Cardiac fibroblast (primary cell): ENCODE results near the gene TLCD3A.

Experiments
- DNase-seq, 2 donors: peaks; one replicate each; pipeline versions ENCODE4 v3.0.0 to v3.0.0-alpha.2; 2010; ENCODE audit warnings: low read depth in 2 of 2
- H3K4me3 ChIP-seq, 2 donors: replicated peaks in 1 of 2; 1 replicate in 1 of 2; 2 replicates in 1 of 2; pipeline ENCODE4 v1.5.1; 2011; ENCODE audit warnings: low read depth in 2 of 2, low read length in 2 of 2, mild to moderate bottlenecking in 2 of 2, moderate library complexity in 1 of 2
- TF ChIP-seq, protein P1 (sequence below): IDR thresholded peaks from one replicate; pipeline ENCODE4 v1.5.1; 2011; ENCODE audit warnings: low read depth, mild to moderate bottlenecking, low read length, inconsistent platforms

The TLCD3A gene

DNA sequence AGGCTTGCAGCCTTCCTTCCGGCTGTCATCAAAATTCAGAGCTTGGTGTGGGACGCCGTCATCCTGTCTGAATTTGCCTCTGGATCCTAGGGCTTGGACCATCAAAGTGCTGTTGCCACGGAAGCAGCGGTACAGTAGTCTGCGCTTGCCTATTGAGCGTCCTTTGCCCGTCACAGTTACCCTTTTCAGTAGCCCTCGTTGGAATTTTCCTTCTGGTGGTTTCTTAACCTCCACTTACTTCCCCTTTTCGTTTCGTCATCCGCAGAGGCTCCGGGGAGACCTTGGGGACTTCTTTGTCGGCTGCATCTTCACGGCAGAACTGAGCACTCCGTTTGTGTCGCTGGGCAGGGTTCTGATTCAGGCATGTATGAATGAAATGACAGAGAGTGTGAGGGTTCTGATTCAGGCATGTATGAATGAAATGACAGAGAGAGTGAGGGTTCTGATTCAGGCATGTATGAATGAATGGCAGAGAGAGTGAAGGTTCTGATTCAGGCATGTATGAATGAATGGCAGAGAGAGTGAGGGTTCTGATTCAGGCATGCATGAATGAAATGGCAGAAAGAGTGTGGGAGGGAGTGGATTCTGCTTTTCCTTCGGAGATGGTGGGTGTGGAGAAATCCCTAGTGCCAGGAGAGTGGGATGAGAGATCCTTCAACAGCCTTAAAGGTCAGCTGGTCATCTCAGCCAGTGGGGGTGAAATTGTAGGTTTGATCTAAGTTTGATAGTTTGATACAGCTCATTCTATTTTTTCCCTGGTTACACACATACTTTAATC lies 8.0 kb downstream of the TLCD3A start:
- TF ChIP-seq, protein P1, sequence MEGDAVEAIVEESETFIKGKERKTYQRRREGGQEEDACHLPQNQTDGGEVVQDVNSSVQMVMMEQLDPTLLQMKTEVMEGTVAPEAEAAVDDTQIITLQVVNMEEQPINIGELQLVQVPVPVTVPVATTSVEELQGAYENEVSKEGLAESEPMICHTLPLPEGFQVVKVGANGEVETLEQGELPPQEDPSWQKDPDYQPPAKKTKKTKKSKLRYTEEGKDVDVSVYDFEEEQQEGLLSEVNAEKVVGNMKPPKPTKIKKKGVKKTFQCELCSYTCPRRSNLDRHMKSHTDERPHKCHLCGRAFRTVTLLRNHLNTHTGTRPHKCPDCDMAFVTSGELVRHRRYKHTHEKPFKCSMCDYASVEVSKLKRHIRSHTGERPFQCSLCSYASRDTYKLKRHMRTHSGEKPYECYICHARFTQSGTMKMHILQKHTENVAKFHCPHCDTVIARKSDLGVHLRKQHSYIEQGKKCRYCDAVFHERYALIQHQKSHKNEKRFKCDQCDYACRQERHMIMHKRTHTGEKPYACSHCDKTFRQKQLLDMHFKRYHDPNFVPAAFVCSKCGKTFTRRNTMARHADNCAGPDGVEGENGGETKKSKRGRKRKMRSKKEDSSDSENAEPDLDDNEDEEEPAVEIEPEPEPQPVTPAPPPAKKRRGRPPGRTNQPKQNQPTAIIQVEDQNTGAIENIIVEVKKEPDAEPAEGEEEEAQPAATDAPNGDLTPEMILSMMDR, result no peak
- no peak overlapping the region for H3K4me3 ChIP-seq
- DNase-seq, result no peak

DNA sequence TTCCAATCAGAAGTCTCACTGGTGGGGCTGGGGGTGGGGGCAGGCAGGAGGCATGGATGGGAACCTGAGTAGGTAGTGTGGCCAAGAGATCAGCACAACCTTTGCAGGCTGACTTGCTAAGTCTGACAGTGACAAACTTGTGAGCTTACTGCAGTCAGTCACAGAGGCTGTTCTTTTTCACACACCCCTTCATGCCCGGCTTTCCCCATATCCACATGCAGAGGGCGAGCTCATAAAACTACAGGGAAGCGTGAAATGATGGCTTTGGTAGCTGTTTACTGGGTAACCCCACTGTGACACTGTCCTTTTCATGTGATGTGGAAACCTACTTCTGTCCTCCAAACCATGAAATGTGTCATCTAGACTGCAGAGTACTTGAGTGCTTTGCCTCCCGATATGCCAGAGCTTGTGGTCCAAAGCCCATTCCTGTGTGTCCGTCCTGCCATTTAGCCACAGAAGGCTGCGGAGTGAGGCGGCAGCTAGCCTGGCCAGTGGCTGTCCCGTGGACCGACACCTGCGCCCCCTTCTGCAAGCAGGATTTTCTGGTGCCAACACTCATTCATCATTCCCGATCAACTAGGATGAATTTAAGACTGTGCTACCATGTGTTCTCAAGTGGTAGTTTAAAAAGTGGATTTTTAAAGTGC lies 9.9 kb downstream of the TLCD3A start:
- H3K4me3 ChIP-seq, result no peak overlapping the region
- no peak for DNase-seq
- TF ChIP-seq, protein P1, result no peak

DNA sequence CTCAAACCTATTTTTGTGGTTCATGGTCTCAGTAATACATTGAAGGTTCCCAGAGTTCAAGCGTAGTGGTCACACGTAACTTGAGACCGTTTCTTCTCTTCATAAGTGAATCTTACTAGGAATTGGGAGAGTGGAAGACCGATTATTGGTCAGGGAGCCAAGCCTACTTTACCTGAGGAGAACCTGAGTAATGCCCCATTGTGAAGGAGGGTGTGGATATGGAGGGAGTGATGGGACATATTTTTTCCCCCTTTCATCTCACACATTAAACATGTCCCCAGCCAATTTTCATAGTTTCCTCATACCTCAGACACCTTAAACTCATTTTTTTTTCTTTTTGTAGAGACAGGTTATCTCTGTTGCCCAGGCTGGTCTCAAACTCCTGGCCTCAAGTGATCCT lies 10.7 kb downstream of the TLCD3A start:
- TF ChIP-seq, protein P1, result no peak
- no peak for DNase-seq
- no peak overlapping the region for H3K4me3 ChIP-seq

DNA sequence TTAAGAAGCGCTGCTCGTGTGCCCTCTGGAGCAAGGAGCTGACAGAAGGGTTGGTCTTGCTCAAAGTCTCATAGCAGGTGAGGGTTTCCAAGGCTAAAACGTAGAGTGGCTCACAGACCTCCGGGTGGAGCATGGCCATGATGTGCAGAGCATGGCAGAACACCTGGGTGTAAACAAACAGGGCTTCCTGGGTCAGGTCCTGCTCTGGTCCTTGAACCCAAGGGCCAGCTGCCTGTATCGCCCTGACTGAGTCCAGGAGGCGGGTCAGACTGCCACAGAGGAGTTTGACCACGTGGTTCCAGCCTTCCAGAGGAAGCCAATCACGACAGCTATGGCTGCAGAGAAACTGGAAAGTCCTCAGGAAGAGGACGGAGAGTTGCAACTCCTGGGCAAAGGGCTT lies 12.5 kb downstream of the TLCD3A start:
- TF ChIP-seq, protein P1, result no peak
- DNase-seq, result no peak

DNA sequence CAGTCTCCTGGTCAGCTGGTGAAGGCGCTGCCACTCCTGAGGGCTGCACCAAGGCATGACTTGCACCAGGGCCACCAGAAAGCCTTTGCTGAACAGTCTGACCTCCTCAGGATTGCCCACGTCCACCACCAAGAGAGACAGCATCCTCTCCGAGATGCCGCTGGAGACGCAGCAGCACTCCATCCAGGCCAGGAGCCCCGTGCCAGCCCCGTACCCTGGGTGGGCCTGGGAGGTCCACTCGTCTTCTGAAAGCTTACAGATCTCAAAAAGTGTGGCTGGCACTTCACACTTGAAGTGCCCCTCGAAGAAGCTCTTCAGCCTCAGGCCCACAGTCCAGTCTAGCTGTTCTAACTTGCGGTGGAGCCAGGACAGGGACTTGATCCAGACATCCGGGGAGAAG lies 13.0 kb downstream of the TLCD3A start:
- DNase-seq, result no peak
- no peak overlapping the region for H3K4me3 ChIP-seq
- TF ChIP-seq, protein P1, result no peak

More for the DNA sequence above, 12.5 kb downstream of the TLCD3A start:
- H3K4me3 ChIP-seq, result no peak overlapping the region

DNA sequence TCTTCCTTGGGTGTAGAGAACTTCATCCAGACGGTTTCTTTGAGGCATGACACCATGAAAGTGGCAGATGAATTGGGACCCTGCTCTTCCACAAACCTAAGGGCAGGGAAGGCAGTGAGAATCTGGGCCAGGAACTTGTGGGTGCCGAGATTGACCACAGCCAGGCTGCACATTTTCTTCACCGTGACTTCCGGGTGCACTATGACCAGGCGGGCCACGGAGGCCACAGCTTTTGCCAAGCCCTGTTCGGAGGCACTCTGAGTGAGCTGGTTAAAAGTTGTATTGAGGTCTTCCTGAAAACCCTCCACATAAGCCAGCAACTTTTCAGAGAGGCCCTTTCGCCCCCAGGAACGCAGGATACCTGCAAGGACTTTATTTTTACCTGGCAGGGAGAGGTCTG lies 13.8 kb downstream of the TLCD3A start:
- TF ChIP-seq, protein P1, result no peak
- DNase-seq, result no peak
- H3K4me3 ChIP-seq, result no peak overlapping the region
